Measurements from ENCODE around the gene MACF1.
"Not testable (repeated sequence)": the region's sequence is repeated elsewhere in the genome, so short reads cannot be mapped to it uniquely, and the experiment has no call there.

The MACF1 gene

DNA sequence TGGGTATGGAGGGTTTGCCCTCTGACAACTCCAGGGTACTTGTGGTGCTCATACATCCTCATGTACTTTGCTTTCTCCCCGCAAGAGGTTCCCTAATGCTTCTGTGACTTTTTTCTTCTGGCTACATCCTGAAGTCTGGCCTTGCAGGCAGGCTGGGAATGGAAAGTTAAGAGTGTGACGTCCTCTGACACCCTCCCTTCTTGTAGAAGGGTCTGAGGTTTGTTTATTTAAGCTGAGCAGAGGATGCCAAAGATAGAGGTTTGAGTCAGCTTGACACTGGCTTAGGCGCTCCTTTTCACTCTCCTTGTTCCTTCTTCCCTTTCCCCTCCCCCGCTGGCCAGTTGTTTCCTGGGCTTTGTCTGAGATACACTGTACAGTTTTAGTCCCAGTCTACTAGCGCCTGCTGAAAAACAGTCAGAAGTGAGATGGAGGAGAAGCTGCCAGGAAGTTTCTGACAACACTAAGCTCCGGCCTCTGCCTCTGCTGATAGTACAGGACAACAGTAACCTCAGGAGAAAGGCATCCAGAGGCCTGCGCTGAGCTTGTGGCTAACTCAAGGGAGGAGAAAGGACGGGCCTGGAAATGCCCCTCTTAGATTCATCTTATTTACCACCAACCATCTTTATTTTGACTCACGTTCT lies at the start of gene MACF1:
MACF1 (plus strand) TSS at position 255 of the 641 bp plus-strand sequence; CDS start at position 583, 328 bp downstream.
- Histone ChIP-seq H3K4me1 (ENCODE audit: insufficient read depth, low read length) (peaks cover 23% of the 10 kb centered on the region), H3K36me3 (ENCODE audit: insufficient read depth, low read depth, low read length) (no peaks in the 10 kb centered on the region), H3K4me3 (ENCODE audit: low read length) (peak within 1 kb of the TSS; percentile 38; the same call in 1 of the 2 replicates), H3K27me3 (ENCODE audit: insufficient read depth, low read length) (no peaks in the 10 kb centered on the region), H3K27ac (ENCODE audit: low read length) (peak within 1 kb of the TSS; percentile 1), H3K9me3 (ENCODE audit: insufficient read depth, low read depth, low read length) (no peaks in the 10 kb centered on the region), H3K9ac (ENCODE audit: low read depth, low read length) (peak within 1 kb of the TSS; percentile 54; the same call in 1 of the 2 replicates)

DNA sequence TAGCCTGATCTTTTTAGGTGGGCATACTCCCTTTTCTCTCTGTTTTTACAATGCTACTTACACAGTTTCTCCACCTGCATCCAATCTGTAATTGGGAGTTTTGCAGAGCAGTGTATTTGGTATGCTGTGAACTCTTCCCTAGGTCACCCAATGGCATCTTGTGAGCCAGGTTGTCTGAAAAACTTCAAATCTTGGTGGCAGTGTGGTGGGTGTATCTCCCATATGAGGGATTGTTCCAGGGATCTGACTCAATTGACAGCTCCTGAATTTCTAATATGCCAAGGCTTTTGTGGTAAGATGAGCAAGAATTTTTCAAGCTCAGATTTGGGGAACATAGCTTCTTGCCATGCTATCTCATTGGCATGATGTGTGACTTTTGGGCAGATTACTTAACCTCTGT lies 47.2 kb upstream of the MACF1 start:
- Histone ChIP-seq H3K4me1 (ENCODE audit: insufficient read depth, low read length) (peaks cover 73% of the 10 kb centered on the region), H3K27me3 (ENCODE audit: insufficient read depth, low read length) (no peaks in the 10 kb centered on the region), H3K4me3 (ENCODE audit: low read length) (no peak overlapping the region), H3K9ac (ENCODE audit: low read depth, low read length) (no peak overlapping the region), H3K27ac (ENCODE audit: low read length) (no peak overlapping the region), H3K36me3 (ENCODE audit: insufficient read depth, low read depth, low read length) (peaks cover 5% of the 10 kb centered on the region; the same call in 1 of the 2 replicates), H3K9me3 (ENCODE audit: insufficient read depth, low read depth, low read length) (no peaks in the 10 kb centered on the region)

DNA sequence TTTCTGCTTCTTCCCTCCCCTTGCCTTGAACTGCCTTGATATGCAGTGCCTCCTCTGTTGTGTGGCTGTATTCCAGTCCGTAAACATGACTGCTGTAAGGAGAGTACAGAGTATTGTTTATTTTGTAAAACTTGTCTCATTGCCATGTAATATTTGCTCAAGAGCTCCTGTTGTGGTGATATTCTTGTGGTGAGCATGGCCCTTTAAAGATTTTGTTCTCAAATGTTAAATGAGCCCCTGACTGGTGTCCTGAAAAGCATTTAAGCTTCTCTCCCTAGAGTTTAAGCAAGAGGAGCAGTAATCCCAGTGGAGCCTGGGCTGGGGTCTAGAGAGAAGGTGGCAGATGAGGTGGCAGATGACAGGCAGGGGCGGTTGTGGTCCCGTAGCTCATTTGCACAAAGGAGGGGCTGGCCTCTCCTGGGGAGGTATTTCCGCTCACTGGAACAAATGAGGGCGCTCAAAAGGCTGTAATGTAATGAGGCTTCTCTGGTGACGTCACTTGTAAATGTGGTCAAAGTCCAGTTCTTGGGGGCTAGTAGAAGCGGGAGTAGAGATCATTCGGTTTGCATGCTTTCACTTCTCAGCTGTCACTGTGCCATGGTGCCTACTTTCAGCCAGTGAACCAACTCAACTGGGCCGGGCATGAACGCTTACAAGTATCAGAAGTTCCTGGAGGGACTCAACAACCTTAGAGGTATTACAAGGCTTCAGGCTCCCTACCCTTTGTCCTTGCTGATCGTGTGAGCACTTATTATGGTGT lies 46.0 kb upstream of the MACF1 start:
- H3K9me3 ChIP-seq (ENCODE audit: insufficient read depth, low read depth, low read length): no peaks in the 10 kb centered on the region
- H3K36me3 ChIP-seq (ENCODE audit: insufficient read depth, low read depth, low read length): peaks cover 5% of the 10 kb centered on the region; the same call in 1 of the 2 replicates
- H3K9ac ChIP-seq (ENCODE audit: low read depth, low read length): peak overlapping the region; percentile 75
- peaks cover 62% of the 10 kb centered on the region for H3K4me1 ChIP-seq (ENCODE audit: insufficient read depth, low read length)
- H3K27me3 ChIP-seq (ENCODE audit: insufficient read depth, low read length): no peaks in the 10 kb centered on the region
- H3K27ac ChIP-seq (ENCODE audit: low read length): peak overlapping the region; percentile 97
- peak overlapping the region; percentile 63 for H3K4me3 ChIP-seq (ENCODE audit: low read length)

DNA sequence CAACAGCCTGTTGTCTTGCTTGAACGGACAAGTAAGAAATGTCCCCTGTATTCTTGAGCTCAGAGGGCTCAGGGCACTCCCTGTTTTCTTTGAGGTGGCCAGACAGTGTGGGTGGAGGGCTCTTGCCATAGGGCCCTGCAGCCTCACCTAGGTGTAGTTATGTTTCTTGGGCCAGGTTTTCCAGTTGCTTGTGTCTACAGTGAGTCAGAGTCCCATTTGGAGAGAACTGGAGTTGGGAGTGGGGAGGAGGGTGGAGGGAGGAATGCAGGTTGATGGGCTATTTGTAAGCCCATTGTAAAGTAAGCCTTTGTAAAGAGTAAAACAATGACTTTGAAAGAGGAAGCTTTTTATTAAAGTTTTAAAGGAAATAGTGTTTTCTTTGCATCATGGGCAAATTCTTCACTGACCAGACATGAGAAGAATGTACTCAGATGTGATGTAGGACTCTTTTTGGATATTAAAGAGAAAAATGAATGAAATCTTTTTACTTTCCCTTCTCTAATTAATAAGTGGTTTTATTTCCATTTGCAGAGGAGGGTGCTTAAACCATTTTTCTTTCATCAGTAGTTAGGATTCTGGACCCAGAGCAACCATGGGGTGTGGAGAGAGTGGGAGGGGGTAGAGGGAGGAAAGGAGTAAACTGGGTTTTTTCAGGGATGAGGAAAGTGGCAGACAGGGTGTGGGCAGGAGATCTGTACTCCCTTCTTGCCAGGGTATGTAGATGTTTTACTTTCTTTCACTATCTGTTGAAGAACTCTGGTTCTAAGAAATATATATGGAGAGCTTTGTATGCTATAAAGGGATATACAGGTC lies 45.1 kb upstream of the MACF1 start:
- H3K9me3 ChIP-seq (ENCODE audit: insufficient read depth, low read depth, low read length): no peaks in the 10 kb centered on the region
- H3K27me3 ChIP-seq (ENCODE audit: insufficient read depth, low read length): no peaks in the 10 kb centered on the region
- H3K27ac ChIP-seq (ENCODE audit: low read length): peak overlapping the region; percentile 97
- peaks cover under 1% of the 10 kb centered on the region; the same call in 1 of the 2 replicates for H3K36me3 ChIP-seq (ENCODE audit: insufficient read depth, low read depth, low read length)
- peak overlapping the region; percentile 75 for H3K9ac ChIP-seq (ENCODE audit: low read depth, low read length)
- H3K4me3 ChIP-seq (ENCODE audit: low read length): peak overlapping the region; percentile 63
- peaks cover 59% of the 10 kb centered on the region for H3K4me1 ChIP-seq (ENCODE audit: insufficient read depth, low read length)

- no peaks in the 10 kb centered on the region for H3K27me3 ChIP-seq (ENCODE audit: insufficient read depth, low read length)
- no peaks in the 10 kb centered on the region for H3K9me3 ChIP-seq (ENCODE audit: insufficient read depth, low read depth, low read length)
- peak overlapping the region; percentile 63; the same call in 1 of the 2 replicates for H3K4me3 ChIP-seq (ENCODE audit: low read length)
- H3K27ac ChIP-seq (ENCODE audit: low read length): no peak overlapping the region
- H3K36me3 ChIP-seq (ENCODE audit: insufficient read depth, low read depth, low read length): no peaks in the 10 kb centered on the region
- no peak overlapping the region; the same call in 1 of the 2 replicates for H3K9ac ChIP-seq (ENCODE audit: low read depth, low read length)
- peaks cover 63% of the 10 kb centered on the region for H3K4me1 ChIP-seq (ENCODE audit: insufficient read depth, low read length)
Observed at GRCh38 chr1:39160703-39161102, 43.8 kb upstream of the MACF1 start.

DNA sequence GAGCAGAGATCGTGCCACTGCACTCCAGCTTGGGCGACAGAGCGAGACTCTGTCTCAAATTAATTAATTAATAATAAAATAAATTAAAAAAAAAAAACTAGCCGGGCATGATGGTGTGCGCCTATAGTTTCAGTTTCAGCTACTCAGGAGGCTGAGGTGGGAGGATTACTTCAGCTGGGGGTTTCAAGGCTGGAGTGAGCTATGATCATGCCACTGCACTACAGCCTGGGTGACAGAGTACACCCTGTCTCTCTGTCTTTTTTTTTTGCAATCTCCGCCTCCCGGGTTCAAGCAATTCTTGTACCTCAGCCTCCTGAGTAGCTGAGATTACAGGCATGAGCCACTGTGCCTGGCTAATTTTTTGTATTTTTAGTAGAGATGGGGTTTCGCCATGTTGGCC lies 42.7 kb upstream of the MACF1 start:
- not testable (repeated sequence) for H3K36me3 ChIP-seq (ENCODE audit: insufficient read depth, low read depth, low read length); H3K27ac ChIP-seq (ENCODE audit: low read length); H3K4me3 ChIP-seq (ENCODE audit: low read length); H3K27me3 ChIP-seq (ENCODE audit: insufficient read depth, low read length); H3K9me3 ChIP-seq (ENCODE audit: insufficient read depth, low read depth, low read length); H3K9ac ChIP-seq (ENCODE audit: low read depth, low read length)
- peaks cover 64% of the 10 kb centered on the region for H3K4me1 ChIP-seq (ENCODE audit: insufficient read depth, low read length)

- no peak overlapping the region for H3K9ac ChIP-seq (ENCODE audit: low read depth, low read length)
- H3K4me1 ChIP-seq (ENCODE audit: insufficient read depth, low read length): peaks cover 53% of the 10 kb centered on the region
- no peaks in the 10 kb centered on the region for H3K9me3 ChIP-seq (ENCODE audit: insufficient read depth, low read depth, low read length)
- no peaks in the 10 kb centered on the region for H3K36me3 ChIP-seq (ENCODE audit: insufficient read depth, low read depth, low read length)
- H3K27ac ChIP-seq (ENCODE audit: low read length): no peak overlapping the region
- no peak overlapping the region for H3K4me3 ChIP-seq (ENCODE audit: low read length)
- no peaks in the 10 kb centered on the region for H3K27me3 ChIP-seq (ENCODE audit: insufficient read depth, low read length)
Observed at GRCh38 chr1:39163469-39163868, 41.0 kb upstream of the MACF1 start.

GRCh38 chr1:39164256-39164655 lies 40.2 kb upstream of the MACF1 start:
- H3K27ac ChIP-seq (ENCODE audit: low read length): peak overlapping the region; percentile 12
- no peak overlapping the region for H3K4me3 ChIP-seq (ENCODE audit: low read length)
- no peaks in the 10 kb centered on the region for H3K27me3 ChIP-seq (ENCODE audit: insufficient read depth, low read length)
- no peak overlapping the region for H3K9ac ChIP-seq (ENCODE audit: low read depth, low read length)
- peaks cover 45% of the 10 kb centered on the region for H3K4me1 ChIP-seq (ENCODE audit: insufficient read depth, low read length)
- H3K9me3 ChIP-seq (ENCODE audit: insufficient read depth, low read depth, low read length): no peaks in the 10 kb centered on the region
- no peaks in the 10 kb centered on the region for H3K36me3 ChIP-seq (ENCODE audit: insufficient read depth, low read depth, low read length)

- H3K4me3 ChIP-seq (ENCODE audit: low read length): no peak overlapping the region
- no peak overlapping the region for H3K27ac ChIP-seq (ENCODE audit: low read length)
- H3K4me1 ChIP-seq (ENCODE audit: insufficient read depth, low read length): peaks cover 38% of the 10 kb centered on the region
- H3K27me3 ChIP-seq (ENCODE audit: insufficient read depth, low read length): no peaks in the 10 kb centered on the region
- no peaks in the 10 kb centered on the region for H3K9me3 ChIP-seq (ENCODE audit: insufficient read depth, low read depth, low read length)
- no peaks in the 10 kb centered on the region for H3K36me3 ChIP-seq (ENCODE audit: insufficient read depth, low read depth, low read length)
- no peak overlapping the region for H3K9ac ChIP-seq (ENCODE audit: low read depth, low read length)
Observed at GRCh38 chr1:39165049-39165448, 39.4 kb upstream of the MACF1 start.

GRCh38 chr1:39165488-39165887 lies 39.0 kb upstream of the MACF1 start:
- Histone ChIP-seq H3K9me3 (ENCODE audit: insufficient read depth, low read depth, low read length) (no peaks in the 10 kb centered on the region), H3K27ac (ENCODE audit: low read length) (no peak overlapping the region), H3K4me1 (ENCODE audit: insufficient read depth, low read length) (peaks cover 38% of the 10 kb centered on the region), H3K9ac (ENCODE audit: low read depth, low read length) (no peak overlapping the region), H3K36me3 (ENCODE audit: insufficient read depth, low read depth, low read length) (no peaks in the 10 kb centered on the region), H3K4me3 (ENCODE audit: low read length) (no peak overlapping the region), H3K27me3 (ENCODE audit: insufficient read depth, low read length) (no peaks in the 10 kb centered on the region)

- H3K27ac ChIP-seq (ENCODE audit: low read length): no peak overlapping the region
- H3K4me3 ChIP-seq (ENCODE audit: low read length): no peak overlapping the region
- H3K36me3 ChIP-seq (ENCODE audit: insufficient read depth, low read depth, low read length): no peaks in the 10 kb centered on the region
- peaks cover 42% of the 10 kb centered on the region for H3K4me1 ChIP-seq (ENCODE audit: insufficient read depth, low read length)
- H3K9me3 ChIP-seq (ENCODE audit: insufficient read depth, low read depth, low read length): no peaks in the 10 kb centered on the region
- no peaks in the 10 kb centered on the region for H3K27me3 ChIP-seq (ENCODE audit: insufficient read depth, low read length)
- H3K9ac ChIP-seq (ENCODE audit: low read depth, low read length): no peak overlapping the region
Observed at GRCh38 chr1:39167632-39168209, 36.8 kb upstream of the MACF1 start.
